Measurements from ENCODE around the gene ZBTB34.

The ZBTB34 gene

GRCh38 chr9:126872516-126872915, 12.1 kb downstream of the ZBTB34 start:
- FAIRE-seq (peak; percentile 66), DNase-seq (ENCODE audit: insufficient read length, low spot score) (no peak)
- TF ChIP-seq PAX5 (IDR thresholded peaks at IDR 0.05; ENCODE audit: insufficient read depth, low read length, severe bottlenecking) (no peak), SPI1 (IDR thresholded peaks at IDR 0.05; ENCODE audit: low read depth, low read length) (no peak), POLR2A (IDR thresholded peaks at IDR 0.05; ENCODE audit: low read depth, low read length) (no peak), POLR2AphosphoS5 (IDR thresholded peaks at IDR 0.05; ENCODE audit: low read depth, low read length) (no peak), POU2F2 (IDR thresholded peaks at IDR 0.05; ENCODE audit: low read depth, low read length) (no peak), TAF1 (IDR thresholded peaks at IDR 0.05; ENCODE audit: low read depth, low read length) (no peak)

- DNase-seq (ENCODE audit: insufficient read length, low spot score) (no peak), FAIRE-seq (peak; percentile 20)
- no peak for TF ChIP-seq POLR2A (IDR thresholded peaks at IDR 0.05; ENCODE audit: low read depth, low read length)
Measured at GRCh38 chr9:126874546-126875314, 14.3 kb downstream of the ZBTB34 start.

- DNase-seq (ENCODE audit: insufficient read length, low spot score) (no peak), FAIRE-seq (no peak)
- TF ChIP-seq TAF1 (IDR thresholded peaks at IDR 0.05; ENCODE audit: low read depth, low read length) (no peak), POLR2A (IDR thresholded peaks at IDR 0.05; ENCODE audit: low read depth, low read length) (no peak), POU2F2 (IDR thresholded peaks at IDR 0.05; ENCODE audit: low read depth, low read length) (no peak), SPI1 (IDR thresholded peaks at IDR 0.05; ENCODE audit: low read depth, low read length) (no peak), POLR2AphosphoS5 (IDR thresholded peaks at IDR 0.05; ENCODE audit: low read depth, low read length) (no peak), PAX5 (IDR thresholded peaks at IDR 0.05; ENCODE audit: insufficient read depth, low read length, severe bottlenecking) (no peak)
Measured at GRCh38 chr9:126875756-126876510, 15.5 kb downstream of the ZBTB34 start.

- FAIRE-seq = no peak
- TF ChIP-seq POLR2AphosphoS5 (IDR thresholded peaks at IDR 0.05; ENCODE audit: low read depth, low read length) = no peak
- no peak for TF ChIP-seq POLR2A (IDR thresholded peaks at IDR 0.05; ENCODE audit: low read depth, low read length)
- TF ChIP-seq PAX5 (IDR thresholded peaks at IDR 0.05; ENCODE audit: insufficient read depth, low read length, severe bottlenecking) = no peak
- TF ChIP-seq SPI1 (IDR thresholded peaks at IDR 0.05; ENCODE audit: low read depth, low read length) = no peak
- no peak for TF ChIP-seq TAF1 (IDR thresholded peaks at IDR 0.05; ENCODE audit: low read depth, low read length)
- TF ChIP-seq POU2F2 (IDR thresholded peaks at IDR 0.05; ENCODE audit: low read depth, low read length) = no peak
- no peak for DNase-seq (ENCODE audit: insufficient read length, low spot score)
Measured at GRCh38 chr9:126876531-126876930, 16.1 kb downstream of the ZBTB34 start.

GRCh38 chr9:126877418-126877817, 17.0 kb downstream of the ZBTB34 start:
- no peak for TF ChIP-seq POLR2AphosphoS5 (IDR thresholded peaks at IDR 0.05; ENCODE audit: low read depth, low read length)
- no peak for TF ChIP-seq POU2F2 (IDR thresholded peaks at IDR 0.05; ENCODE audit: low read depth, low read length)
- no peak for TF ChIP-seq POLR2A (IDR thresholded peaks at IDR 0.05; ENCODE audit: low read depth, low read length)
- no peak for TF ChIP-seq SPI1 (IDR thresholded peaks at IDR 0.05; ENCODE audit: low read depth, low read length)
- TF ChIP-seq PAX5 (IDR thresholded peaks at IDR 0.05; ENCODE audit: insufficient read depth, low read length, severe bottlenecking) = no peak
- TF ChIP-seq TAF1 (IDR thresholded peaks at IDR 0.05; ENCODE audit: low read depth, low read length) = no peak
- DNase-seq (ENCODE audit: insufficient read length, low spot score) (no peak), FAIRE-seq (no peak)

GRCh38 chr9:126879288-126879687, 18.8 kb downstream of the ZBTB34 start:
- TF ChIP-seq TAF1 (IDR thresholded peaks at IDR 0.05; ENCODE audit: low read depth, low read length) = no peak
- TF ChIP-seq PAX5 (IDR thresholded peaks at IDR 0.05; ENCODE audit: insufficient read depth, low read length, severe bottlenecking) = no peak
- no peak for TF ChIP-seq POLR2AphosphoS5 (IDR thresholded peaks at IDR 0.05; ENCODE audit: low read depth, low read length)
- TF ChIP-seq SPI1 (IDR thresholded peaks at IDR 0.05; ENCODE audit: low read depth, low read length) = no peak
- no peak for TF ChIP-seq POU2F2 (IDR thresholded peaks at IDR 0.05; ENCODE audit: low read depth, low read length)
- no peak for TF ChIP-seq POLR2A (IDR thresholded peaks at IDR 0.05; ENCODE audit: low read depth, low read length)
- FAIRE-seq (no peak), DNase-seq (ENCODE audit: insufficient read length, low spot score) (no peak)

- no peak for TF ChIP-seq POU2F2 (IDR thresholded peaks at IDR 0.05; ENCODE audit: low read depth, low read length)
- DNase-seq (ENCODE audit: insufficient read length, low spot score) (no peak), FAIRE-seq (no peak)
Measured at GRCh38 chr9:126880226-126880946, 19.9 kb downstream of the ZBTB34 start.

- TF ChIP-seq SPI1 (IDR thresholded peaks at IDR 0.05; ENCODE audit: low read depth, low read length) (no peak), PAX5 (IDR thresholded peaks at IDR 0.05; ENCODE audit: insufficient read depth, low read length, severe bottlenecking) (no peak), POLR2AphosphoS5 (IDR thresholded peaks at IDR 0.05; ENCODE audit: low read depth, low read length) (no peak), POLR2A (IDR thresholded peaks at IDR 0.05; ENCODE audit: low read depth, low read length) (no peak), TAF1 (IDR thresholded peaks at IDR 0.05; ENCODE audit: low read depth, low read length) (no peak)
- FAIRE-seq = no peak
- DNase-seq (ENCODE audit: insufficient read length, low spot score) = no peak
Measured at GRCh38 chr9:126880947-126881332, 20.5 kb downstream of the ZBTB34 start.

GRCh38 chr9:126882746-126883145, 22.3 kb downstream of the ZBTB34 start:
- no peak for DNase-seq (ENCODE audit: insufficient read length, low spot score)
- no peak for FAIRE-seq
- TF ChIP-seq PAX5 (IDR thresholded peaks at IDR 0.05; ENCODE audit: insufficient read depth, low read length, severe bottlenecking) (no peak), TAF1 (IDR thresholded peaks at IDR 0.05; ENCODE audit: low read depth, low read length) (no peak), POU2F2 (IDR thresholded peaks at IDR 0.05; ENCODE audit: low read depth, low read length) (no peak), SPI1 (IDR thresholded peaks at IDR 0.05; ENCODE audit: low read depth, low read length) (no peak)

Data from GM12891 (cell line).